ENCODE results near the gene SLC25A22. TPM values are rescaled to one million over a fixed set of nuclear protein-coding genes. Genes with fewer than 3 reads are reported as not detected.

Gene SLC25A22
- total RNA-seq, 1 experiment from 2014 or later = 24.6 TPM

GRCh38 chr11:821512-822371 lies 23.7 kb upstream of the SLC25A22 start:
- H3F3A ChIP-seq (ENCODE audit: insufficient read depth, low read depth) = peaks cover 30% of the 10 kb centered on the region; the same call in 1 of the 2 replicates
- H3K79me2 ChIP-seq (ENCODE audit: low read depth) = peaks cover 19% of the 10 kb centered on the region
- H3K4me2 ChIP-seq = peak overlapping the region; percentile 90
- H3K36me3 ChIP-seq (ENCODE audit: low read depth) = no peaks in the 10 kb centered on the region
- peaks cover 26% of the 10 kb centered on the region for H4K20me1 ChIP-seq (ENCODE audit: insufficient read depth)
- TF ChIP-seq, protein P1, sequence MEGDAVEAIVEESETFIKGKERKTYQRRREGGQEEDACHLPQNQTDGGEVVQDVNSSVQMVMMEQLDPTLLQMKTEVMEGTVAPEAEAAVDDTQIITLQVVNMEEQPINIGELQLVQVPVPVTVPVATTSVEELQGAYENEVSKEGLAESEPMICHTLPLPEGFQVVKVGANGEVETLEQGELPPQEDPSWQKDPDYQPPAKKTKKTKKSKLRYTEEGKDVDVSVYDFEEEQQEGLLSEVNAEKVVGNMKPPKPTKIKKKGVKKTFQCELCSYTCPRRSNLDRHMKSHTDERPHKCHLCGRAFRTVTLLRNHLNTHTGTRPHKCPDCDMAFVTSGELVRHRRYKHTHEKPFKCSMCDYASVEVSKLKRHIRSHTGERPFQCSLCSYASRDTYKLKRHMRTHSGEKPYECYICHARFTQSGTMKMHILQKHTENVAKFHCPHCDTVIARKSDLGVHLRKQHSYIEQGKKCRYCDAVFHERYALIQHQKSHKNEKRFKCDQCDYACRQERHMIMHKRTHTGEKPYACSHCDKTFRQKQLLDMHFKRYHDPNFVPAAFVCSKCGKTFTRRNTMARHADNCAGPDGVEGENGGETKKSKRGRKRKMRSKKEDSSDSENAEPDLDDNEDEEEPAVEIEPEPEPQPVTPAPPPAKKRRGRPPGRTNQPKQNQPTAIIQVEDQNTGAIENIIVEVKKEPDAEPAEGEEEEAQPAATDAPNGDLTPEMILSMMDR (conservative IDR thresholded peaks at IDR 0.05) = no peak
- TF ChIP-seq EZH2 (IDR thresholded peaks at IDR 0.05; ENCODE audit: low read depth) = no peak
- intact Hi-C loops (cut with micrococcal nuclease; ENCODE audit: unreplicated experiment) = no loop called here
- no peaks in the 10 kb centered on the region for H3K9me3 ChIP-seq (ENCODE audit: insufficient read depth, low read depth)
- peak in 1 of 2 experiments; percentile 30 for DNase-seq
- H3K27me3 ChIP-seq (ENCODE audit: insufficient read depth, low read depth) = no peaks in the 10 kb centered on the region
- POLR2A ChIA-PET (ENCODE audit: unreplicated experiment) = interaction anchor here (0.7 kb wide), 1 partner anchor 13 kb away, joined by 13 read pairs; no protein-coding TSS in a partner anchor
- no peak overlapping the region for H3K27ac ChIP-seq
- no TSS peak for BruUV-seq (replicated peaks)
- CTCF ChIA-PET = no interaction called here
- no peak overlapping the region for H2AFZ ChIP-seq
- H3K9me2 ChIP-seq (ENCODE audit: insufficient read depth) = no peaks in the 10 kb centered on the region
- peak overlapping the region; percentile 84; the same call in 1 of the 2 replicates for H3K4me3 ChIP-seq
- H3K4me1 ChIP-seq (replicated peaks; ENCODE audit: insufficient read depth) = peaks cover 31% of the 10 kb centered on the region

GRCh38 chr11:820655-821511 lies 22.8 kb upstream of the SLC25A22 start:
- Histone ChIP-seq H3K27ac (peak overlapping the region; percentile 61), H3K4me3 (peak overlapping the region; percentile 84), H3K4me2 (peak overlapping the region; percentile 90), H3K4me1 (replicated peaks; ENCODE audit: insufficient read depth) (peaks cover 23% of the 10 kb centered on the region), H3K9me3 (ENCODE audit: insufficient read depth, low read depth) (no peaks in the 10 kb centered on the region), H3K27me3 (ENCODE audit: insufficient read depth, low read depth) (no peaks in the 10 kb centered on the region), H2AFZ (no peak overlapping the region), H3K79me2 (ENCODE audit: low read depth) (peaks cover 19% of the 10 kb centered on the region), H3K9me2 (ENCODE audit: insufficient read depth) (no peaks in the 10 kb centered on the region), H3F3A (ENCODE audit: insufficient read depth, low read depth) (peaks cover 30% of the 10 kb centered on the region; the same call in 1 of the 2 replicates), H3K36me3 (ENCODE audit: low read depth) (no peaks in the 10 kb centered on the region), H4K20me1 (ENCODE audit: insufficient read depth) (peaks cover 26% of the 10 kb centered on the region)
- POLR2A ChIA-PET (ENCODE audit: unreplicated experiment) = interaction anchor here (0.7 kb wide), 1 partner anchor 24 kb away, joined by 4 read pairs; no protein-coding TSS in a partner anchor
- no TSS peak for BruUV-seq (replicated peaks)
- intact Hi-C loops (cut with micrococcal nuclease; ENCODE audit: unreplicated experiment) = no loop called here
- TF ChIP-seq, protein P1 (conservative IDR thresholded peaks at IDR 0.05) = no peak
- TF ChIP-seq EZH2 (IDR thresholded peaks at IDR 0.05; ENCODE audit: low read depth) = no peak
- DNase-seq = peak; percentile 79 to 81
- CTCF ChIA-PET = no interaction called here
